Erythroblast (primary cell): ENCODE measurements around the gene MDGA2.

Experiments
- GATA1 ChIP-seq: IDR thresholded peaks from 2 replicates; pipeline ENCODE4 v1.6.1; 2011; ENCODE audit warnings: low read depth, mild to moderate bottlenecking, control low read depth, low read length, moderate library complexity
- POLR2A ChIP-seq: IDR thresholded peaks from 2 replicates; pipeline ENCODE4 v1.6.1; 2011; ENCODE audit warnings: mild to moderate bottlenecking, low read length

DNA sequence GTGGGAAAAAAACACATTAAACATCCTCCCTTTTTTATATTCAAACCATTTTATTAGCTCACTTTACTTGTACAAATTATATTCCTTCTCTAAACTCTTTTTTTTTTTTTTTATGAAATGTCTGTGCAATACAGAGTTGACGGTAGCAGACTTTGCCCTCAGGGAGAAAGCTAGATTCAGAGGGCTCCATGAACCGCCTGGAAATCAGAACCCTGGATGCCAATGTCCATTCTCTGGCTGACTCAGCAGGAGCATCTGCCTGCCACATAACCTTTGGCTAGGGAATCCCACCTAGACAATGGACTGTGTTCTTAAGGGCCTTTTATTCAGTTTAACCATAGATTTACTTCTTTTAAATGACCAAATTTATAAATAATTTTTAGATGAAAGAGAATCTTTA is 467.0 kb downstream of the MDGA2 start:
- TF ChIP-seq POLR2A (no peak), GATA1 (no peak)
